Measurements from ENCODE around the gene MTURN.

GRCh38 chr7:30175636-30176147, 40.9 kb downstream of the MTURN start:
- TF ChIP-seq POLR2AphosphoS5 (IDR thresholded peaks at IDR 0.05; ENCODE audit: low read depth) (no peak), SPI1 (IDR thresholded peaks at IDR 0.05; ENCODE audit: borderline replicate concordance, low read depth) (no peak), GABPA (IDR thresholded peaks at IDR 0.05; ENCODE audit: low read depth) (no peak)
- TF ChIP-seq, protein P1, sequence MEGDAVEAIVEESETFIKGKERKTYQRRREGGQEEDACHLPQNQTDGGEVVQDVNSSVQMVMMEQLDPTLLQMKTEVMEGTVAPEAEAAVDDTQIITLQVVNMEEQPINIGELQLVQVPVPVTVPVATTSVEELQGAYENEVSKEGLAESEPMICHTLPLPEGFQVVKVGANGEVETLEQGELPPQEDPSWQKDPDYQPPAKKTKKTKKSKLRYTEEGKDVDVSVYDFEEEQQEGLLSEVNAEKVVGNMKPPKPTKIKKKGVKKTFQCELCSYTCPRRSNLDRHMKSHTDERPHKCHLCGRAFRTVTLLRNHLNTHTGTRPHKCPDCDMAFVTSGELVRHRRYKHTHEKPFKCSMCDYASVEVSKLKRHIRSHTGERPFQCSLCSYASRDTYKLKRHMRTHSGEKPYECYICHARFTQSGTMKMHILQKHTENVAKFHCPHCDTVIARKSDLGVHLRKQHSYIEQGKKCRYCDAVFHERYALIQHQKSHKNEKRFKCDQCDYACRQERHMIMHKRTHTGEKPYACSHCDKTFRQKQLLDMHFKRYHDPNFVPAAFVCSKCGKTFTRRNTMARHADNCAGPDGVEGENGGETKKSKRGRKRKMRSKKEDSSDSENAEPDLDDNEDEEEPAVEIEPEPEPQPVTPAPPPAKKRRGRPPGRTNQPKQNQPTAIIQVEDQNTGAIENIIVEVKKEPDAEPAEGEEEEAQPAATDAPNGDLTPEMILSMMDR (IDR thresholded peaks at IDR 0.05; ENCODE audit: insufficient read depth, low read length), result no peak
- TF ChIP-seq, protein P2, sequence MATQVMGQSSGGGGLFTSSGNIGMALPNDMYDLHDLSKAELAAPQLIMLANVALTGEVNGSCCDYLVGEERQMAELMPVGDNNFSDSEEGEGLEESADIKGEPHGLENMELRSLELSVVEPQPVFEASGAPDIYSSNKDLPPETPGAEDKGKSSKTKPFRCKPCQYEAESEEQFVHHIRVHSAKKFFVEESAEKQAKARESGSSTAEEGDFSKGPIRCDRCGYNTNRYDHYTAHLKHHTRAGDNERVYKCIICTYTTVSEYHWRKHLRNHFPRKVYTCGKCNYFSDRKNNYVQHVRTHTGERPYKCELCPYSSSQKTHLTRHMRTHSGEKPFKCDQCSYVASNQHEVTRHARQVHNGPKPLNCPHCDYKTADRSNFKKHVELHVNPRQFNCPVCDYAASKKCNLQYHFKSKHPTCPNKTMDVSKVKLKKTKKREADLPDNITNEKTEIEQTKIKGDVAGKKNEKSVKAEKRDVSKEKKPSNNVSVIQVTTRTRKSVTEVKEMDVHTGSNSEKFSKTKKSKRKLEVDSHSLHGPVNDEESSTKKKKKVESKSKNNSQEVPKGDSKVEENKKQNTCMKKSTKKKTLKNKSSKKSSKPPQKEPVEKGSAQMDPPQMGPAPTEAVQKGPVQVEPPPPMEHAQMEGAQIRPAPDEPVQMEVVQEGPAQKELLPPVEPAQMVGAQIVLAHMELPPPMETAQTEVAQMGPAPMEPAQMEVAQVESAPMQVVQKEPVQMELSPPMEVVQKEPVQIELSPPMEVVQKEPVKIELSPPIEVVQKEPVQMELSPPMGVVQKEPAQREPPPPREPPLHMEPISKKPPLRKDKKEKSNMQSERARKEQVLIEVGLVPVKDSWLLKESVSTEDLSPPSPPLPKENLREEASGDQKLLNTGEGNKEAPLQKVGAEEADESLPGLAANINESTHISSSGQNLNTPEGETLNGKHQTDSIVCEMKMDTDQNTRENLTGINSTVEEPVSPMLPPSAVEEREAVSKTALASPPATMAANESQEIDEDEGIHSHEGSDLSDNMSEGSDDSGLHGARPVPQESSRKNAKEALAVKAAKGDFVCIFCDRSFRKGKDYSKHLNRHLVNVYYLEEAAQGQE (IDR thresholded peaks at IDR 0.05; ENCODE audit: insufficient replicate concordance, low read depth), result no peak
